ENCODE data around the gene TMEM151B.
"Not testable (repeated sequence)": the region's sequence is repeated elsewhere in the genome, so short reads cannot be mapped to it uniquely, and the experiment has no call there.

TMEM151B gene

GRCh38 chr6:44350650-44350994 is 80.4 kb downstream of the TMEM151B start:
- in situ Hi-C loops (cut with HindIII; ENCODE audit: low sequenced_read_pairs) = not testable (repeated sequence)

GRCh38 chr6:44352259-44352658 is 82.0 kb downstream of the TMEM151B start:
- in situ Hi-C loops (cut with HindIII; ENCODE audit: low sequenced_read_pairs) = no loop called here

GRCh38 chr6:44353336-44353735 is 83.1 kb downstream of the TMEM151B start:
- in situ Hi-C loops (cut with HindIII; ENCODE audit: low sequenced_read_pairs) = no loop called here

- in situ Hi-C loops (cut with HindIII; ENCODE audit: low sequenced_read_pairs) = no loop called here
Observed at GRCh38 chr6:44355640-44356039, 85.4 kb downstream of the TMEM151B start.

DNA sequence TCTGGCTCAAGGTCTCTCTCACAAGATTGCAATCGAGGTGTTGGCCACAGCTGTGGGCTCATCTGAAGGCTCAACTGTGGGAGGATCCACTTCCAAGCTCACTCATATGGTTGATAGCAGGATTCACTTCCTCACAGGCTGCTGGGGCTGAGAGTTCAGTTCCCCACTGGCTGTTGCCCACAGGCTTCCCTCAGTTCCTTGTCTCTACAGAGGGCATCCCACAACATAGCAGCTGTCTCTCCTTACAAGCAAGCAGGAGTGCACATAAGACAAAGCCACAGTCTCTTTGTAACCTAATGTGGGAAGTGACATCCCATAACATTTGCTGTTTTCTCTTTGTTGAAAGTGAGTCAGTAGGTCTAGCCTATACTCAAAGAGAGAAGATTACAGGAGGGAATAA is 86.2 kb downstream of the TMEM151B start:
- in situ Hi-C loops (cut with HindIII; ENCODE audit: low sequenced_read_pairs) = no loop called here

All from DLD1 (cell line).